Panc1 (cell line): ENCODE results near the gene MYBBP1A. TPM values are rescaled to one million over a fixed set of nuclear protein-coding genes. Genes with fewer than 3 reads are reported as not detected.
"Not testable (repeated sequence)": the region's sequence is repeated elsewhere in the genome, so short reads cannot be mapped to it uniquely, and the experiment has no call there.

Experiments
- ATAC-seq: fragments of 200-7000 bp; cut with Tn5 transposase; 2 replicates; pipeline ENCODE4 v1.9.1; 2020; ENCODE audit warnings: mild to moderate bottlenecking, moderate library complexity
- BruUV-seq: library from RNA; stranded (reverse); fragments of 400-500 nt; replicated peaks from 2 replicates; lab custom pipeline; 2021; lab: Mats Ljungman, UMichigan
- CTCF ChIA-PET: fragments of 300-600 bp; sonication (Branson Sonifier 250); formaldehyde crosslinking; loops from one replicate; lab custom pipeline; 2022; ENCODE audit warnings: antibody characterized with exemption; lab: Charles Lee
- POLR2A ChIA-PET: fragments of 300-600 bp; sonication (Branson Sonifier 250); formaldehyde crosslinking; loops from one replicate; lab custom pipeline; 2022; ENCODE audit warnings: antibody characterized with exemption; lab: Charles Lee
- DNase-seq: peaks from one replicate; pipeline ENCODE4 v3.0.0-alpha.2; 2010; ENCODE audit warnings: low read depth, low spot score
- H3K27ac ChIP-seq: 2 replicates; pipeline ENCODE4 v1.5.1; 2011; ENCODE audit warnings: mild to moderate bottlenecking, low read length, inconsistent platforms
- H3K27me3 ChIP-seq: fragments of 200-500 bp; sonication (Bioruptor generic); 2 replicates; pipeline ENCODE4 v1.6.0; 2014; ENCODE audit warnings: low read length, inconsistent platforms; ENCODE audit not compliant: control insufficient read depth, insufficient read depth
- H3K36me3 ChIP-seq: fragments of 200-500 bp; sonication (Bioruptor generic); 2 replicates; pipeline ENCODE4 v1.5.1; 2014; ENCODE audit warnings: inconsistent platforms, mild to moderate bottlenecking, low read length, moderate library complexity; ENCODE audit not compliant: control insufficient read depth, insufficient read depth
- H3K4me1 ChIP-seq: 2 replicates; pipeline ENCODE4 v1.5.1; 2011; ENCODE audit warnings: inconsistent platforms, mild to moderate bottlenecking, low read length, moderate library complexity; ENCODE audit not compliant: control insufficient read depth, insufficient read depth
- H3K4me3 ChIP-seq, 2 experiments: 2 replicates each; pipeline ENCODE4 v1.5.1; 2011 to 2012; ENCODE audit warnings: low read depth in 2 of 2, low read length in 2 of 2, mild to moderate bottlenecking in 2 of 2, inconsistent platforms in 1 of 2, moderate library complexity in 1 of 2
- H3K9me3 ChIP-seq: fragments of 200-500 bp; sonication (Bioruptor generic); 2 replicates; pipeline ENCODE4 v1.5.1; 2014; ENCODE audit warnings: low read depth, mild to moderate bottlenecking, inconsistent platforms, low read length, moderate library complexity; ENCODE audit not compliant: control insufficient read depth, insufficient read depth
- CTCF ChIP-seq: fragments of 450-650 bp; IDR thresholded peaks from 2 replicates; pipeline ENCODE4 v1.5.1; 2017; ENCODE audit warnings: mild to moderate bottlenecking
- POLR2AphosphoS5 ChIP-seq: IDR thresholded peaks from 2 replicates; pipeline ENCODE4 v1.6.1; 2012; ENCODE audit warnings: mild to moderate bottlenecking, low read depth, low read length, moderate library complexity
- REST ChIP-seq, 2 experiments: IDR thresholded peaks; 2 replicates each; pipeline ENCODE4 v1.6.1; 2011 to 2012; ENCODE audit warnings: low read depth in 2 of 2, control low read depth in 1 of 2, low read length in 1 of 2, mild to moderate bottlenecking in 1 of 2, moderate library complexity in 1 of 2; ENCODE audit not compliant: insufficient read depth in 1 of 2
- SIN3A ChIP-seq: IDR thresholded peaks from 2 replicates; pipeline ENCODE4 v1.6.1; 2012; ENCODE audit warnings: low read depth, mild to moderate bottlenecking, low read length, moderate library complexity, borderline replicate concordance; ENCODE audit not compliant: insufficient read depth
- TCF7L2 ChIP-seq: IDR thresholded peaks from 2 replicates; pipeline ENCODE4 v1.6.1; 2011; ENCODE audit warnings: mild to moderate bottlenecking, low read depth, low read length, inconsistent platforms
- in situ Hi-C: cut with HindIII; loops from 2 replicates; pipeline ENCODE4 v1.10.0; 2016; ENCODE audit warnings: low sequenced_read_pairs, low pct_unique_long_range_greater_than_20kb
- intact Hi-C: fragments of 100-400 bp; cut with micrococcal nuclease; formaldehyde crosslinking; loops from one replicate; pipeline ENCODE4 v1.10.0; 2022; ENCODE audit not compliant: unreplicated experiment
- total RNA-seq: library from RNA; stranded (reverse); gene quantifications from one replicate; pipeline ENCODE4 v1.2.1, GENCODE V29; 2021; ENCODE audit not compliant: unreplicated experiment

MYBBP1A gene
- total RNA-seq, 1 experiment from 2014 or later, result 95.6 TPM

- BruUV-seq, result no TSS peak
- in situ Hi-C loops, result no loop called here
- no peak for ATAC-seq
- Histone ChIP-seq H3K27me3 (no peaks in the 10 kb centered on the region; the same call in 1 of the 2 replicates), H3K9me3 (no peaks in the 10 kb centered on the region), H3K4me1 (no peaks in the 10 kb centered on the region), H3K27ac (no peak overlapping the region), H3K4me3 (no peak overlapping the region), H3K36me3 (no peaks in the 10 kb centered on the region)
- intact Hi-C loops, result no loop called here
- no peak for DNase-seq
- TF ChIP-seq POLR2AphosphoS5, result no peak
- TF ChIP-seq REST (IDR thresholded peaks at IDR 0.05; ENCODE audit: insufficient read depth in 1 of 2, low read depth in 2 of 2, low read length in 1 of 2), result no peak
- TF ChIP-seq TCF7L2, result no peak
- no peak for TF ChIP-seq SIN3A
- no peak for TF ChIP-seq CTCF
- ChIA-PET POLR2A (no interaction called here), CTCF (no interaction called here)
Observed at GRCh38 chr17:4580291-4580690, 25.1 kb upstream of the MYBBP1A start.

- H3K36me3 ChIP-seq, result no peaks in the 10 kb centered on the region
- H3K9me3 ChIP-seq, result no peaks in the 10 kb centered on the region
- CTCF ChIA-PET, result no interaction called here
- TF ChIP-seq SIN3A, result no peak
- no peak for TF ChIP-seq CTCF
- no peak for TF ChIP-seq REST (IDR thresholded peaks at IDR 0.05; ENCODE audit: insufficient read depth in 1 of 2, low read depth in 2 of 2, low read length in 1 of 2)
- TF ChIP-seq TCF7L2, result no peak
- TF ChIP-seq POLR2AphosphoS5, result no peak
- H3K27ac ChIP-seq, result no peak overlapping the region
- no peak for DNase-seq
- intact Hi-C loops (no loop called here), in situ Hi-C loops (no loop called here)
- POLR2A ChIA-PET, result no interaction called here
- no TSS peak for BruUV-seq
- no peak overlapping the region for H3K4me3 ChIP-seq
- no peaks in the 10 kb centered on the region for H3K4me1 ChIP-seq
- no peak for ATAC-seq
- H3K27me3 ChIP-seq, result no peaks in the 10 kb centered on the region; the same call in 1 of the 2 replicates
Observed at GRCh38 chr17:4579678-4580077, 24.5 kb upstream of the MYBBP1A start.

- POLR2A ChIA-PET, CTCF ChIA-PET, DNase-seq, H3K9me3 ChIP-seq, H3K4me1 ChIP-seq, intact Hi-C loops, in situ Hi-C loops, BruUV-seq, H3K27ac ChIP-seq, H3K4me3 ChIP-seq, H3K27me3 ChIP-seq, H3K36me3 ChIP-seq, ATAC-seq: not testable (repeated sequence)
Observed at GRCh38 chr17:4578349-4578748, 23.2 kb upstream of the MYBBP1A start.
